ENCODE data around the gene BICD1. TPM values are rescaled to one million over a fixed set of nuclear protein-coding genes. Genes with fewer than 3 reads are reported as not detected.

The BICD1 gene
- total RNA-seq, 1 experiment from 2014 or later: 9.2 TPM

DNA sequence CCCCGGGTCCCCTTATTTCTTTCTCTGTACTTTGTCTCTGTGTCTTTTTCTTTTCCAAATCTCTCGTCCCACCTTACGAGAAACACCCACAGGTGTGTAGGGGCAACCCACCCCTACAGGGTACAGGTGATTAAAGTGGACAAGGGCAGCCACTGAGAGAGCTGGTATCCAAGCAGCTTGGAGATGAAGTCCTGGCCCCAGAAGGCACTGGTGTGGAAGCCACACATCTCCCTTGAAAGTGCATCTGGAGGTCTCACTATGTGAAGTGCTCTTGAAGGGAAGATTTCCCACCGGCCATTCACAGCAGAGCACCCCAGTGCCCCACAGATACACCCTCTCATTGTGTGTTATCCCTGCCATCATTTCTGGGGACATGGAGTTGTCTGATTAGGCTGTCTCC, 6.3 kb upstream of the BICD1 start:
- Histone ChIP-seq H3K4me2 (ENCODE audit: low read length) (no peak overlapping the region), H3F3A (ENCODE audit: low read length, unreplicated experiment) (no peaks in the 10 kb centered on the region), H3K9me2 (replicated peaks; ENCODE audit: low read length) (no peaks in the 10 kb centered on the region), H3K4me1 (ENCODE audit: insufficient read depth, low read length) (no peaks in the 10 kb centered on the region), H3K79me2 (ENCODE audit: low read length) (no peaks in the 10 kb centered on the region), H3K27me3 (ENCODE audit: low read length) (no peaks in the 10 kb centered on the region), H3K4me3 (ENCODE audit: low read length) (no peak overlapping the region), H3K36me3 (ENCODE audit: low read depth, low read length) (no peaks in the 10 kb centered on the region), H3K9me3 (ENCODE audit: low read length) (no peaks in the 10 kb centered on the region), H4K20me1 (ENCODE audit: low read length) (no peaks in the 10 kb centered on the region), H2AFZ (ENCODE audit: low read length) (no peak overlapping the region), H3K27ac (ENCODE audit: low read length) (no peak overlapping the region), H3K9ac (ENCODE audit: low read length) (no peak overlapping the region)
- TF ChIP-seq, protein P1, sequence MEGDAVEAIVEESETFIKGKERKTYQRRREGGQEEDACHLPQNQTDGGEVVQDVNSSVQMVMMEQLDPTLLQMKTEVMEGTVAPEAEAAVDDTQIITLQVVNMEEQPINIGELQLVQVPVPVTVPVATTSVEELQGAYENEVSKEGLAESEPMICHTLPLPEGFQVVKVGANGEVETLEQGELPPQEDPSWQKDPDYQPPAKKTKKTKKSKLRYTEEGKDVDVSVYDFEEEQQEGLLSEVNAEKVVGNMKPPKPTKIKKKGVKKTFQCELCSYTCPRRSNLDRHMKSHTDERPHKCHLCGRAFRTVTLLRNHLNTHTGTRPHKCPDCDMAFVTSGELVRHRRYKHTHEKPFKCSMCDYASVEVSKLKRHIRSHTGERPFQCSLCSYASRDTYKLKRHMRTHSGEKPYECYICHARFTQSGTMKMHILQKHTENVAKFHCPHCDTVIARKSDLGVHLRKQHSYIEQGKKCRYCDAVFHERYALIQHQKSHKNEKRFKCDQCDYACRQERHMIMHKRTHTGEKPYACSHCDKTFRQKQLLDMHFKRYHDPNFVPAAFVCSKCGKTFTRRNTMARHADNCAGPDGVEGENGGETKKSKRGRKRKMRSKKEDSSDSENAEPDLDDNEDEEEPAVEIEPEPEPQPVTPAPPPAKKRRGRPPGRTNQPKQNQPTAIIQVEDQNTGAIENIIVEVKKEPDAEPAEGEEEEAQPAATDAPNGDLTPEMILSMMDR (conservative IDR thresholded peaks at IDR 0.05; ENCODE audit: low read depth, low read length): no peak
- TF ChIP-seq EZH2phosphoT487 (IDR thresholded peaks at IDR 0.05; ENCODE audit: borderline replicate concordance, low read length): no peak
- TF ChIP-seq EZH2 (IDR thresholded peaks at IDR 0.05; ENCODE audit: low read length, unreplicated experiment): no peak
- no TSS peak for BruUV-seq (replicated peaks)
- CTCF ChIA-PET: no interaction called here
- DNase-seq: no peak
- ATAC-seq: no peak
- intact Hi-C loops (cut with micrococcal nuclease): no loop called here
- POLR2A ChIA-PET (ENCODE audit: unreplicated experiment): no interaction called here

DNA sequence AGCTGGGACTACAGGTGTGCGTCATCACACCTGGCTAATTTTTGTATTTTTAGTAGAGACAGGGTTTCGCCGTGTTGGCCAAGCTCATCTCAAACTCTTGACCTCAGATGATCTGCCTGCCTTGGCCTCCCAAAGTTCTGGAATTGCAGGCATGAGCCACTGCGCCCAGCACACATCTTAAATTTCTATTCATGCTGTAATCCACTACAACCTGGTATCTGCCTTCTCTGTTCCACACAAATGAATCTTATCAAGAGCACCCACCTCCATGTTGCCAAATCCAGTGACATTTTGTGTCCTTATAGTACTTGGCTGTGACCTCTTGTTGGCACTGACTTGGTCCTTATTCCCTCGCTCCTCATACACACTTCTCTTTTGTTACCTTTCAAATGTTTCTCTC, 5.8 kb upstream of the BICD1 start:
- intact Hi-C loops (cut with micrococcal nuclease): no loop called here
- no peak for DNase-seq
- no peak overlapping the region for H3K27ac ChIP-seq (ENCODE audit: low read length)
- POLR2A ChIA-PET (ENCODE audit: unreplicated experiment): no interaction called here
- ATAC-seq: no peak
- no TSS peak for BruUV-seq (replicated peaks)
- no peaks in the 10 kb centered on the region for H4K20me1 ChIP-seq (ENCODE audit: low read length)
- H3K36me3 ChIP-seq (ENCODE audit: low read depth, low read length): no peaks in the 10 kb centered on the region
- TF ChIP-seq EZH2 (IDR thresholded peaks at IDR 0.05; ENCODE audit: low read length, unreplicated experiment): no peak
- no peak for TF ChIP-seq EZH2phosphoT487 (IDR thresholded peaks at IDR 0.05; ENCODE audit: borderline replicate concordance, low read length)
- TF ChIP-seq, protein P1 (conservative IDR thresholded peaks at IDR 0.05; ENCODE audit: low read depth, low read length): no peak
- H3K27me3 ChIP-seq (ENCODE audit: low read length): no peaks in the 10 kb centered on the region
- H3K4me1 ChIP-seq (ENCODE audit: insufficient read depth, low read length): no peaks in the 10 kb centered on the region
- H3K9ac ChIP-seq (ENCODE audit: low read length): no peak overlapping the region
- no peak overlapping the region for H2AFZ ChIP-seq (ENCODE audit: low read length)
- no peaks in the 10 kb centered on the region for H3K79me2 ChIP-seq (ENCODE audit: low read length)
- CTCF ChIA-PET: no interaction called here
- H3K9me3 ChIP-seq (ENCODE audit: low read length): no peaks in the 10 kb centered on the region
- no peaks in the 10 kb centered on the region for H3F3A ChIP-seq (ENCODE audit: low read length, unreplicated experiment)
- H3K9me2 ChIP-seq (replicated peaks; ENCODE audit: low read length): no peaks in the 10 kb centered on the region
- H3K4me3 ChIP-seq (ENCODE audit: low read length): no peak overlapping the region
- no peak overlapping the region for H3K4me2 ChIP-seq (ENCODE audit: low read length)

DNA sequence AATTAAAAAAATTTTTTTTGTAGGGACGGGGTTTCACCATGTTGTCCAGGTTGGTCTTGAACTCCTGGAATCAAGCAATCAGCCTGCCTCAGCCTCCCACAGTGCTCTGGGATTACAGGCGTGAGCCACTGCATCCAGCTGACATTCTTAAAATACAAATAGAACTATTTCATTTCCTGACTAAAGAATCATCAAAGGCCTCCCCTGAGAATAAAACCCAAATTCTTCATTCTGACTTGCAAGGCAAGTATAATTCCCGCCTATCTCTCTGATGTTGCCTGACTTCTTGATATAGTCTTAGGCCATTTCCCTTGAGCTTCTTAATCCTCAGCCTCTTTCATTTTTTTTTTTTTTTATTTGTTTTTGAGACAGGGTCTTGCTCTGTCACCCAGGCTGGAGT, 4.4 kb upstream of the BICD1 start:
- H3K27ac ChIP-seq (ENCODE audit: low read length): no peak overlapping the region
- no peak overlapping the region for H3K4me2 ChIP-seq (ENCODE audit: low read length)
- DNase-seq (no peak), ATAC-seq (no peak)
- ChIA-PET CTCF (no interaction called here), POLR2A (ENCODE audit: unreplicated experiment) (no interaction called here)
- peaks cover 3% of the 10 kb centered on the region for H3K79me2 ChIP-seq (ENCODE audit: low read length)
- H2AFZ ChIP-seq (ENCODE audit: low read length): no peak overlapping the region
- H3K27me3 ChIP-seq (ENCODE audit: low read length): no peaks in the 10 kb centered on the region
- no peaks in the 10 kb centered on the region for H3K9me3 ChIP-seq (ENCODE audit: low read length)
- no peak overlapping the region for H3K9ac ChIP-seq (ENCODE audit: low read length)
- no peaks in the 10 kb centered on the region for H3K9me2 ChIP-seq (replicated peaks; ENCODE audit: low read length)
- no peaks in the 10 kb centered on the region for H4K20me1 ChIP-seq (ENCODE audit: low read length)
- no peaks in the 10 kb centered on the region for H3K4me1 ChIP-seq (ENCODE audit: insufficient read depth, low read length)
- H3F3A ChIP-seq (ENCODE audit: low read length, unreplicated experiment): no peaks in the 10 kb centered on the region
- intact Hi-C loops (cut with micrococcal nuclease): no loop called here
- no peak overlapping the region for H3K4me3 ChIP-seq (ENCODE audit: low read length)
- no peaks in the 10 kb centered on the region for H3K36me3 ChIP-seq (ENCODE audit: low read depth, low read length)
- no TSS peak for BruUV-seq (replicated peaks)
- no peak for TF ChIP-seq EZH2phosphoT487 (IDR thresholded peaks at IDR 0.05; ENCODE audit: borderline replicate concordance, low read length)
- TF ChIP-seq, protein P1 (conservative IDR thresholded peaks at IDR 0.05; ENCODE audit: low read depth, low read length): no peak
- TF ChIP-seq EZH2 (IDR thresholded peaks at IDR 0.05; ENCODE audit: low read length, unreplicated experiment): no peak
